ENCODE results near the gene ZNRF3.

The ZNRF3 gene

GRCh38 chr22:29006346-29006745, 123.0 kb downstream of the ZNRF3 start:
- ATAC-seq, result no peak

GRCh38 chr22:29009148-29009547, 125.8 kb downstream of the ZNRF3 start:
- ATAC-seq, result no peak

More at GRCh38 chr22:29006346-29006745, 123.0 kb downstream of the ZNRF3 start:
- TF ChIP-seq POU6F1 (CRISPR knock-in tag; IDR thresholded peaks at IDR 0.05; ENCODE audit: borderline replicate concordance, low read depth), result no peak
- no peak for TF ChIP-seq ZNF70 (CRISPR knock-in tag; IDR thresholded peaks at IDR 0.05)
- no peak for TF ChIP-seq ISL1 (CRISPR knock-in tag; IDR thresholded peaks at IDR 0.05)
- no peak for TF ChIP-seq BACH2 (CRISPR knock-in tag; IDR thresholded peaks at IDR 0.05; ENCODE audit: borderline replicate concordance)
- TF ChIP-seq ARNTL (CRISPR knock-in tag; IDR thresholded peaks at IDR 0.05; ENCODE audit: borderline replicate concordance, low read depth), result no peak
- no peak for TF ChIP-seq TCF4 (CRISPR knock-in tag; IDR thresholded peaks at IDR 0.05; ENCODE audit: borderline replicate concordance)
- no peak for TF ChIP-seq RARB (CRISPR knock-in tag; IDR thresholded peaks at IDR 0.05)
- no peak for TF ChIP-seq ESRRG (CRISPR knock-in tag; IDR thresholded peaks at IDR 0.05)
- TF ChIP-seq ZNF565 (CRISPR knock-in tag; conservative IDR thresholded peaks at IDR 0.05; ENCODE audit: low read depth), result no peak
- TF ChIP-seq SNAI2 (CRISPR knock-in tag; IDR thresholded peaks at IDR 0.05), result no peak
- TF ChIP-seq ZNF8 (CRISPR knock-in tag; IDR thresholded peaks at IDR 0.05), result no peak
- no peak for TF ChIP-seq CREB5 (CRISPR knock-in tag; IDR thresholded peaks at IDR 0.05; ENCODE audit: low read depth)
- no peak for TF ChIP-seq TSHZ2 (CRISPR knock-in tag; IDR thresholded peaks at IDR 0.05)
- TF ChIP-seq GLIS3 (CRISPR knock-in tag; IDR thresholded peaks at IDR 0.05), result no peak
- no peak for TF ChIP-seq ZC3H10 (CRISPR knock-in tag; IDR thresholded peaks at IDR 0.05)

More at GRCh38 chr22:29009148-29009547, 125.8 kb downstream of the ZNRF3 start:
- TF ChIP-seq ZFP30 (CRISPR knock-in tag; IDR thresholded peaks at IDR 0.05), result no peak
- TF ChIP-seq RARB (CRISPR knock-in tag; IDR thresholded peaks at IDR 0.05), result no peak
- TF ChIP-seq ZC3H10 (CRISPR knock-in tag; IDR thresholded peaks at IDR 0.05), result no peak
- no peak for TF ChIP-seq TSHZ2 (CRISPR knock-in tag; IDR thresholded peaks at IDR 0.05)
- no peak for TF ChIP-seq ARNTL (CRISPR knock-in tag; IDR thresholded peaks at IDR 0.05; ENCODE audit: borderline replicate concordance, low read depth)
- TF ChIP-seq CREB5 (CRISPR knock-in tag; IDR thresholded peaks at IDR 0.05; ENCODE audit: low read depth), result no peak
- TF ChIP-seq ZNF70 (CRISPR knock-in tag; IDR thresholded peaks at IDR 0.05), result no peak
- no peak for TF ChIP-seq PPARA (CRISPR knock-in tag; IDR thresholded peaks at IDR 0.05; ENCODE audit: borderline replicate concordance)
- no peak for TF ChIP-seq ZFP3 (CRISPR knock-in tag; IDR thresholded peaks at IDR 0.05)
- TF ChIP-seq ZNF8 (CRISPR knock-in tag; IDR thresholded peaks at IDR 0.05), result no peak
- TF ChIP-seq GLIS3 (CRISPR knock-in tag; IDR thresholded peaks at IDR 0.05), result no peak
- no peak for TF ChIP-seq OSR1 (CRISPR knock-in tag; IDR thresholded peaks at IDR 0.05)
- TF ChIP-seq TCF4 (CRISPR knock-in tag; IDR thresholded peaks at IDR 0.05; ENCODE audit: borderline replicate concordance), result no peak
- no peak for TF ChIP-seq TOX (CRISPR knock-in tag; IDR thresholded peaks at IDR 0.05; ENCODE audit: borderline replicate concordance)
- no peak for TF ChIP-seq CSDC2 (CRISPR knock-in tag; IDR thresholded peaks at IDR 0.05)
- no peak for TF ChIP-seq SNAI2 (CRISPR knock-in tag; IDR thresholded peaks at IDR 0.05)
- no peak for TF ChIP-seq ESRRG (CRISPR knock-in tag; IDR thresholded peaks at IDR 0.05)
- TF ChIP-seq BACH2 (CRISPR knock-in tag; IDR thresholded peaks at IDR 0.05; ENCODE audit: borderline replicate concordance), result no peak

Measured in SK-N-SH treated with all-trans-retinoic acid at 6 μM for 48 hours (cell line).